ENCODE measurements around the gene YY1.
A peak's percentile ranks its signal among the peaks of the same experiment; 100 is the strongest.

YY1 gene

GRCh38 chr14:100313464-100314230 lies 74.7 kb downstream of the YY1 start:
- DNase-seq (ENCODE audit: low spot score), result no peak

- no peak for DNase-seq (ENCODE audit: low spot score)
Observed at GRCh38 chr14:100314724-100315123, 75.8 kb downstream of the YY1 start.

GRCh38 chr14:100317389-100317788 lies 78.4 kb downstream of the YY1 start:
- DNase-seq (ENCODE audit: low spot score), result no peak

GRCh38 chr14:100317912-100318808 lies 79.2 kb downstream of the YY1 start:
- DNase-seq (ENCODE audit: low spot score), result peak; percentile 70

GRCh38 chr14:100320157-100320856 lies 81.4 kb downstream of the YY1 start:
- no peak for DNase-seq (ENCODE audit: low spot score)

GRCh38 chr14:100321473-100322137 lies 82.7 kb downstream of the YY1 start:
- no peak for DNase-seq (ENCODE audit: low spot score)

- no peak for DNase-seq (ENCODE audit: low spot score)
Observed at GRCh38 chr14:100322138-100322957, 83.4 kb downstream of the YY1 start.

- DNase-seq (ENCODE audit: low spot score), result no peak
Observed at GRCh38 chr14:100323121-100323941, 84.4 kb downstream of the YY1 start, which contains the start of gene SLC25A47. TSS of gene SLC25A47 (plus strand) at chr14:100323339. CDS start at chr14:100323415, 76 bp downstream.

GRCh38 chr14:100323942-100324307 lies 85.0 kb downstream of the YY1 start:
- no peak for DNase-seq (ENCODE audit: low spot score)

- DNase-seq (ENCODE audit: low spot score), result no peak
Observed at GRCh38 chr14:100325231-100325632, 86.3 kb downstream of the YY1 start.

- no peak for DNase-seq (ENCODE audit: low spot score)
Observed at GRCh38 chr14:100325958-100326357, 87.0 kb downstream of the YY1 start.

- DNase-seq (ENCODE audit: low spot score), result no peak
Observed at GRCh38 chr14:100327128-100327527, 88.2 kb downstream of the YY1 start.

- no peak for DNase-seq (ENCODE audit: low spot score)
Observed at GRCh38 chr14:100328495-100329163, 89.7 kb downstream of the YY1 start.

GRCh38 chr14:100329233-100330006 lies 90.5 kb downstream of the YY1 start:
- DNase-seq (ENCODE audit: low spot score), result no peak

GRCh38 chr14:100330007-100330344 lies 91.0 kb downstream of the YY1 start:
- no peak for DNase-seq (ENCODE audit: low spot score)

GRCh38 chr14:100330388-100330931 lies 91.5 kb downstream of the YY1 start:
- no peak for DNase-seq (ENCODE audit: low spot score)

- no peak for DNase-seq (ENCODE audit: low spot score)
Observed at GRCh38 chr14:100332071-100332639, 93.2 kb downstream of the YY1 start.
